ENCODE data around the gene PPFIA3.

The PPFIA3 gene

DNA sequence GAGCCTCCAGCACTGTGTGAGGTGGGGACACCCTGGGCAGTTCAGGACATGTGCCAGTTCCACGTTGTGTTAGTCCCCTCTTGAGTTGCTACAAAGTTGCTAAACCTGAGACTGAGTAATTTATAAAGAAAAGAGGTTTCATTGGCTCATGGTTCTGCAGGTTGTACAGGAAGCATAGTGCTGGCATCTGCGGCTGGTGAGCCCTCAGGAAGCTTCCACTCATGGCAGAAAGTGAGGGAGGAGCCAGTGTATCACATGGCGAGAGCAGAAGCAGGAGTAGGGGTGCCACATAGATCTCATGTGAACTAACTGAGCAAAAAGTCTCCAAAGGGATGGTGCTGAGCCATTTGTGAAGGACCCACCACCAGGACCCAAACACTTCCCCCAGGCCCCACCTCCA is 71.4 kb downstream of the PPFIA3 start:
- TF ChIP-seq RAD21 (IDR thresholded peaks at IDR 0.05; ENCODE audit: low read depth): no peak
- no peak for TF ChIP-seq TCF12 (IDR thresholded peaks at IDR 0.05; ENCODE audit: low read depth)
- no peak for TF ChIP-seq EP300 (IDR thresholded peaks at IDR 0.05; ENCODE audit: borderline replicate concordance)
- TF ChIP-seq YY1 (IDR thresholded peaks at IDR 0.05; ENCODE audit: low read depth): no peak
- TF ChIP-seq, protein P1, sequence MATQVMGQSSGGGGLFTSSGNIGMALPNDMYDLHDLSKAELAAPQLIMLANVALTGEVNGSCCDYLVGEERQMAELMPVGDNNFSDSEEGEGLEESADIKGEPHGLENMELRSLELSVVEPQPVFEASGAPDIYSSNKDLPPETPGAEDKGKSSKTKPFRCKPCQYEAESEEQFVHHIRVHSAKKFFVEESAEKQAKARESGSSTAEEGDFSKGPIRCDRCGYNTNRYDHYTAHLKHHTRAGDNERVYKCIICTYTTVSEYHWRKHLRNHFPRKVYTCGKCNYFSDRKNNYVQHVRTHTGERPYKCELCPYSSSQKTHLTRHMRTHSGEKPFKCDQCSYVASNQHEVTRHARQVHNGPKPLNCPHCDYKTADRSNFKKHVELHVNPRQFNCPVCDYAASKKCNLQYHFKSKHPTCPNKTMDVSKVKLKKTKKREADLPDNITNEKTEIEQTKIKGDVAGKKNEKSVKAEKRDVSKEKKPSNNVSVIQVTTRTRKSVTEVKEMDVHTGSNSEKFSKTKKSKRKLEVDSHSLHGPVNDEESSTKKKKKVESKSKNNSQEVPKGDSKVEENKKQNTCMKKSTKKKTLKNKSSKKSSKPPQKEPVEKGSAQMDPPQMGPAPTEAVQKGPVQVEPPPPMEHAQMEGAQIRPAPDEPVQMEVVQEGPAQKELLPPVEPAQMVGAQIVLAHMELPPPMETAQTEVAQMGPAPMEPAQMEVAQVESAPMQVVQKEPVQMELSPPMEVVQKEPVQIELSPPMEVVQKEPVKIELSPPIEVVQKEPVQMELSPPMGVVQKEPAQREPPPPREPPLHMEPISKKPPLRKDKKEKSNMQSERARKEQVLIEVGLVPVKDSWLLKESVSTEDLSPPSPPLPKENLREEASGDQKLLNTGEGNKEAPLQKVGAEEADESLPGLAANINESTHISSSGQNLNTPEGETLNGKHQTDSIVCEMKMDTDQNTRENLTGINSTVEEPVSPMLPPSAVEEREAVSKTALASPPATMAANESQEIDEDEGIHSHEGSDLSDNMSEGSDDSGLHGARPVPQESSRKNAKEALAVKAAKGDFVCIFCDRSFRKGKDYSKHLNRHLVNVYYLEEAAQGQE (IDR thresholded peaks at IDR 0.05; ENCODE audit: low read depth): no peak
- no peak for TF ChIP-seq ZBTB7A (IDR thresholded peaks at IDR 0.05; ENCODE audit: low read depth)
- TF ChIP-seq NFIC (IDR thresholded peaks at IDR 0.05): no peak
- TF ChIP-seq, protein P2, sequence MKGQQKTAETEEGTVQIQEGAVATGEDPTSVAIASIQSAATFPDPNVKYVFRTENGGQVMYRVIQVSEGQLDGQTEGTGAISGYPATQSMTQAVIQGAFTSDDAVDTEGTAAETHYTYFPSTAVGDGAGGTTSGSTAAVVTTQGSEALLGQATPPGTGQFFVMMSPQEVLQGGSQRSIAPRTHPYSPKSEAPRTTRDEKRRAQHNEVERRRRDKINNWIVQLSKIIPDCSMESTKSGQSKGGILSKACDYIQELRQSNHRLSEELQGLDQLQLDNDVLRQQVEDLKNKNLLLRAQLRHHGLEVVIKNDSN (IDR thresholded peaks at IDR 0.05): no peak
- no peak for TF ChIP-seq CEBPB (IDR thresholded peaks at IDR 0.05)
- TF ChIP-seq TAF1 (IDR thresholded peaks at IDR 0.05; ENCODE audit: low read depth): no peak
- TF ChIP-seq, protein P3, sequence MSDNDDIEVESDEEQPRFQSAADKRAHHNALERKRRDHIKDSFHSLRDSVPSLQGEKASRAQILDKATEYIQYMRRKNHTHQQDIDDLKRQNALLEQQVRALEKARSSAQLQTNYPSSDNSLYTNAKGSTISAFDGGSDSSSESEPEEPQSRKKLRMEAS (IDR thresholded peaks at IDR 0.05): no peak
- TF ChIP-seq FOXM1 (IDR thresholded peaks at IDR 0.05; ENCODE audit: borderline replicate concordance, low read depth): no peak
- no peak for TF ChIP-seq CREB1 (IDR thresholded peaks at IDR 0.05; ENCODE audit: low read depth)
- no peak for TF ChIP-seq EGR1 (IDR thresholded peaks at IDR 0.05)

DNA sequence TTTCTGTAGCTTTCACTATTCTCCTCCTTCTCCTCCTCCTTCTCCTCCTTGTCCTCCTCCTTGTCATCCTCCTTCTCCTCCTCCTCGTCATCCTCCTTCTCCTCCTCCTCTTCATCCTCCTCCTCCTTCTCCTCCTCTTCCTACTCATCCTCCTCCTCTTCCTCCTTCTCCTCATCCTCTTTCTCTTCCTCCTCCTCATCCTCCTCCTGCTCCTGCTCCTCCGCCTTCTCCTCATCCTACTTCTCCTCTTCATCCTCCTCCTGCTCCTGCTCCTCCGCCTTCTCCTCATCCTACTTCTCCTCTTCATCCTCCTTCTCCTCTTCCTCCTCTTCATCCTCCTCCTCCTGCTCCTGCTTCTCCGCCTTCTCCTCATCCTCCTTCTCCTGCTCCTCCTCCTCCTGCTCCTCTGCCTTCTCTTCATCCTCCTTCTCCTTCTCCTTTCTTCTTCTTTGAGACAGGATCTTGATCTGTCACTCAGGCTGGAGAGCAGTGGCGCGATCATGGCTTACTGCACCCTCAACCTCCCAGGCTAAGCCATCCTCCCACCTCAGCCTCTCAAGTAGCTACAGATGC is 74.6 kb downstream of the PPFIA3 start:
- no peak for TF ChIP-seq FOXM1 (IDR thresholded peaks at IDR 0.05; ENCODE audit: borderline replicate concordance, low read depth)
- no peak for TF ChIP-seq NFIC (IDR thresholded peaks at IDR 0.05)
- no peak for TF ChIP-seq EP300 (IDR thresholded peaks at IDR 0.05; ENCODE audit: borderline replicate concordance)
- TF ChIP-seq RAD21 (IDR thresholded peaks at IDR 0.05; ENCODE audit: low read depth): no peak
- TF ChIP-seq TEAD4 (IDR thresholded peaks at IDR 0.05): no peak
- no peak for TF ChIP-seq CREB1 (IDR thresholded peaks at IDR 0.05; ENCODE audit: low read depth)
- TF ChIP-seq EGR1 (IDR thresholded peaks at IDR 0.05): no peak
- TF ChIP-seq, protein P2 (IDR thresholded peaks at IDR 0.05): no peak
- TF ChIP-seq, protein P3 (IDR thresholded peaks at IDR 0.05): no peak
- TF ChIP-seq TCF12 (IDR thresholded peaks at IDR 0.05; ENCODE audit: low read depth): no peak
- no peak for TF ChIP-seq CEBPB (IDR thresholded peaks at IDR 0.05)
- no peak for TF ChIP-seq TAF1 (IDR thresholded peaks at IDR 0.05; ENCODE audit: low read depth)
- TF ChIP-seq YY1 (IDR thresholded peaks at IDR 0.05; ENCODE audit: low read depth): no peak
- TF ChIP-seq, protein P1 (IDR thresholded peaks at IDR 0.05; ENCODE audit: low read depth): no peak
- no peak for TF ChIP-seq ZBTB7A (IDR thresholded peaks at IDR 0.05; ENCODE audit: low read depth)

DNA sequence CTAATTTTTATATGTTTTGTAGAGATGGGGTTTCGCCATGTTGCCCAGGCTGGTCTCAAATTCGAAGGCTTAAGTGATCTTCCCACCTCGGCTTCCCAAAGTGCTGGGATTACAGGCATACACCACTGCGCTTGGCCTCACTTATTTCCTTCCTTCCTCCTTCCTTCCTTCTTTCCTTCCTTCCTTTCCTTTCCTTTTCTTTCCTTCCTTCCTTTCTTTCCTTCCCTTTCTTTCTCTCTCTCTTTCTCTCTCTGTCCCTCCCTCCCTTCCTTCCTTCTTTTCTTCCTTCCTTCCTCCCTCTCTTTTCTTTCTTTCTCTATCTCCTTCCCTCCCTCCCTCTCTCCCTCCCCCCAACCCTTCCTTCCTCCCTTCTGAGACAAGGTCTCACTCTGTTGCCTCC is 75.1 kb downstream of the PPFIA3 start:
- no peak for TF ChIP-seq CREB1 (IDR thresholded peaks at IDR 0.05; ENCODE audit: low read depth)
- TF ChIP-seq EP300 (IDR thresholded peaks at IDR 0.05; ENCODE audit: borderline replicate concordance): no peak
- TF ChIP-seq CEBPB (IDR thresholded peaks at IDR 0.05): no peak
- TF ChIP-seq, protein P2 (IDR thresholded peaks at IDR 0.05): no peak
- no peak for TF ChIP-seq FOXM1 (IDR thresholded peaks at IDR 0.05; ENCODE audit: borderline replicate concordance, low read depth)
- TF ChIP-seq YY1 (IDR thresholded peaks at IDR 0.05; ENCODE audit: low read depth): no peak
- TF ChIP-seq TEAD4 (IDR thresholded peaks at IDR 0.05): no peak
- no peak for TF ChIP-seq RAD21 (IDR thresholded peaks at IDR 0.05; ENCODE audit: low read depth)
- TF ChIP-seq, protein P1 (IDR thresholded peaks at IDR 0.05; ENCODE audit: low read depth): no peak
- no peak for TF ChIP-seq EGR1 (IDR thresholded peaks at IDR 0.05)
- no peak for TF ChIP-seq TAF1 (IDR thresholded peaks at IDR 0.05; ENCODE audit: low read depth)
- no peak for TF ChIP-seq NFIC (IDR thresholded peaks at IDR 0.05)
- no peak for TF ChIP-seq TCF12 (IDR thresholded peaks at IDR 0.05; ENCODE audit: low read depth)
- no peak for TF ChIP-seq ZBTB7A (IDR thresholded peaks at IDR 0.05; ENCODE audit: low read depth)
- TF ChIP-seq, protein P3 (IDR thresholded peaks at IDR 0.05): no peak
